Uterus (tissue), 4 donors: ENCODE results near the gene BOLA3. TPM values are rescaled to one million over a fixed set of nuclear protein-coding genes. Genes with fewer than 3 reads are reported as not detected.
"Not testable (repeated sequence)": the region's sequence is repeated elsewhere in the genome, so short reads cannot be mapped to it uniquely, and the experiment has no call there.

Source experiments
- DNase-seq, 2 donors: peaks; one replicate each; pipeline ENCODE4 v3.0.0-alpha.2; 2019 to 2020
- H3K27ac ChIP-seq, 2 donors: fragments of 200-600 bp; sonication (generic); 1 replicate in 1 of 2; 2 replicates in 1 of 2; pipeline ENCODE4 v1.5.1; 2016 to 2018
- H3K27me3 ChIP-seq, 2 donors: fragments of 200-600 bp; sonication (generic); one replicate each; pipeline ENCODE4 v1.5.1; 2018 to 2019; ENCODE audit warnings: control low read depth in 1 of 2
- H3K36me3 ChIP-seq, 2 donors: fragments of 200-600 bp; sonication (generic); one replicate each; pipeline ENCODE4 v1.5.1; 2019; ENCODE audit warnings: control low read depth in 1 of 2
- H3K4me1 ChIP-seq, 2 donors: fragments of 200-600 bp; sonication (generic); one replicate each; pipeline ENCODE4 v1.5.1; 2018 to 2019; ENCODE audit warnings: control low read depth in 1 of 2
- H3K4me3 ChIP-seq, 2 donors: fragments of 200-600 bp; sonication (generic); 1 replicate in 1 of 2; 2 replicates in 1 of 2; pipeline ENCODE4 v1.5.1; 2018 to 2019; ENCODE audit warnings: mild to moderate bottlenecking in 1 of 2
- H3K9me3 ChIP-seq, 2 donors: fragments of 200-600 bp; sonication (generic); one replicate each; pipeline ENCODE4 v1.5.1; 2019; ENCODE audit warnings: control low read depth in 1 of 2
- CTCF ChIP-seq, 4 experiments: fragments of 200-600 bp in 2 of 4; fragments of 450-650 bp in 2 of 4; sonication (generic) in 2 of 4; IDR thresholded peaks; one replicate each; pipeline ENCODE4 v1.5.1; 2016 to 2019; ENCODE audit warnings: antibody characterized with exemption in 4 of 4, mild to moderate bottlenecking in 2 of 4, moderate library complexity in 1 of 4
- POLR2A ChIP-seq, 2 donors: fragments of 450-650 bp; IDR thresholded peaks; one replicate each; pipeline ENCODE4 v1.6.1; 2016; ENCODE audit warnings: antibody characterized with exemption in 2 of 2, mild to moderate bottlenecking in 1 of 2, moderate library complexity in 1 of 2
- intact Hi-C: fragments of 100-400 bp; cut with DNase I; formaldehyde crosslinking; loops from one replicate; pipeline ENCODE4 v1.15.1; 2023; ENCODE audit warnings: low total_unique reads
- total RNA-seq, 4 donors: library from RNA; depleted of rRNA in 3 of 4; stranded (reverse); fragments of >200 nt in 3 of 4; gene quantifications; one replicate each; pipeline versions ENCODE4 v1.1.0 to v1.2.4, GENCODE V29; 2014 to 2023
- donor health status: DM: yes; HTN: yes; CAD: no.

The BOLA3 gene
- total RNA-seq, 4 donors from 2014 or later = 9.1 to 54.4 (median 16.1) TPM

GRCh38 chr2:74137651-74138599 is 9.8 kb downstream of the BOLA3 start:
- H3K9me3 ChIP-seq = no peaks in the 10 kb centered on the region
- intact Hi-C loops = no loop called here
- H3K36me3 ChIP-seq = no peaks in the 10 kb centered on the region

GRCh38 chr2:74131901-74132300 is 15.8 kb downstream of the BOLA3 start:
- no peaks in the 10 kb centered on the region for H3K27me3 ChIP-seq
- H3K27ac ChIP-seq = no peak overlapping the region
- no peaks in the 10 kb centered on the region for H3K9me3 ChIP-seq
- no peak overlapping the region for H3K4me3 ChIP-seq
- TF ChIP-seq POLR2A (IDR thresholded peaks at IDR 0.05) (no peak), CTCF (IDR thresholded peaks at IDR 0.05) (no peak)
- no peaks in the 10 kb centered on the region for H3K36me3 ChIP-seq
- intact Hi-C loops = no loop called here
- no peak for DNase-seq
- H3K4me1 ChIP-seq = no peaks in the 10 kb centered on the region

More at GRCh38 chr2:74137651-74138599, 9.8 kb downstream of the BOLA3 start:
- Histone ChIP-seq H3K4me1 (no peaks in the 10 kb centered on the region), H3K4me3 (no peak overlapping the region), H3K27ac (no peak overlapping the region), H3K27me3 (no peaks in the 10 kb centered on the region)
- no peak for DNase-seq
- TF ChIP-seq POLR2A (IDR thresholded peaks at IDR 0.05) (no peak), CTCF (IDR thresholded peaks at IDR 0.05) (no peak)

GRCh38 chr2:74130211-74130995 is 17.3 kb downstream of the BOLA3 start:
- TF ChIP-seq POLR2A (IDR thresholded peaks at IDR 0.05) (no peak), CTCF (IDR thresholded peaks at IDR 0.05) (no peak)
- no peak for DNase-seq
- H3K9me3 ChIP-seq = no peaks in the 10 kb centered on the region
- H3K36me3 ChIP-seq = no peaks in the 10 kb centered on the region
- intact Hi-C loops = no loop called here
- H3K4me1 ChIP-seq = no peaks in the 10 kb centered on the region
- H3K27ac ChIP-seq = no peak overlapping the region
- H3K27me3 ChIP-seq = no peaks in the 10 kb centered on the region
- no peak overlapping the region for H3K4me3 ChIP-seq

GRCh38 chr2:74128206-74128605 is 19.5 kb downstream of the BOLA3 start:
- H3K36me3 ChIP-seq = no peaks in the 10 kb centered on the region
- H3K27me3 ChIP-seq = no peaks in the 10 kb centered on the region
- no peak overlapping the region for H3K27ac ChIP-seq
- no peaks in the 10 kb centered on the region for H3K4me1 ChIP-seq
- TF ChIP-seq CTCF (IDR thresholded peaks at IDR 0.05) (no peak), POLR2A (IDR thresholded peaks at IDR 0.05) (no peak)
- intact Hi-C loops = no loop called here
- H3K9me3 ChIP-seq = no peaks in the 10 kb centered on the region
- no peak overlapping the region for H3K4me3 ChIP-seq
- no peak for DNase-seq

GRCh38 chr2:74123955-74124354 is 23.8 kb downstream of the BOLA3 start:
- intact Hi-C loops, H3K9me3 ChIP-seq, H3K27ac ChIP-seq, H3K4me3 ChIP-seq, DNase-seq, H3K4me1 ChIP-seq, H3K36me3 ChIP-seq, H3K27me3 ChIP-seq: not testable (repeated sequence)

GRCh38 chr2:74121846-74122245 is 25.9 kb downstream of the BOLA3 start:
- DNase-seq, H3K36me3 ChIP-seq, H3K4me3 ChIP-seq, H3K27me3 ChIP-seq, H3K27ac ChIP-seq, H3K9me3 ChIP-seq, intact Hi-C loops, H3K4me1 ChIP-seq: not testable (repeated sequence)
